ENCODE data around the gene EIF4A3.
"Not testable (repeated sequence)": the region's sequence is repeated elsewhere in the genome, so short reads cannot be mapped to it uniquely, and the experiment has no call there.

EIF4A3 gene

GRCh38 chr17:80099291-80100034, 47.5 kb downstream of the EIF4A3 start:
- DNase-seq = no peak

- no peak for DNase-seq
Measured at GRCh38 chr17:80097844-80098691, 48.9 kb downstream of the EIF4A3 start.

GRCh38 chr17:80097127-80097621, 49.8 kb downstream of the EIF4A3 start:
- DNase-seq = no peak

- no peak for DNase-seq
Measured at GRCh38 chr17:80096561-80097021, 50.3 kb downstream of the EIF4A3 start.

- no peak for DNase-seq
Measured at GRCh38 chr17:80095844-80096475, 51.0 kb downstream of the EIF4A3 start.

GRCh38 chr17:80095038-80095843, 51.7 kb downstream of the EIF4A3 start:
- DNase-seq = no peak

GRCh38 chr17:80092959-80093358, 54.0 kb downstream of the EIF4A3 start:
- no peak for DNase-seq

GRCh38 chr17:80091376-80091775, 55.6 kb downstream of the EIF4A3 start:
- no peak for DNase-seq

GRCh38 chr17:80090164-80090563, 56.8 kb downstream of the EIF4A3 start:
- DNase-seq = not testable (repeated sequence)

- no peak for DNase-seq
Measured at GRCh38 chr17:80089762-80090161, 57.2 kb downstream of the EIF4A3 start.

GRCh38 chr17:80087346-80088265, 59.3 kb downstream of the EIF4A3 start:
- no peak for DNase-seq

- no peak for DNase-seq
Measured at GRCh38 chr17:80086616-80087015, 60.3 kb downstream of the EIF4A3 start.

- DNase-seq = no peak
Measured at GRCh38 chr17:80086081-80086480, 60.8 kb downstream of the EIF4A3 start.

- DNase-seq = no peak
Measured at GRCh38 chr17:80084773-80085172, 62.2 kb downstream of the EIF4A3 start.

Data from T-helper 9 cell (primary cell).